Stimulated activated CD4-positive, alpha-beta T cell treated with anti-CD3 and anti-CD28 coated beads, Interleukin-2, amount 100 ng/mL, for 48 hours (primary cell): ENCODE measurements around the gene TMEM117.
"Not testable (repeated sequence)": the region's sequence is repeated elsewhere in the genome, so short reads cannot be mapped to it uniquely, and the experiment has no call there.

Experiments used
- DNase-seq, 2 donors: peaks; one replicate each; pipeline ENCODE4 v3.0.0-alpha.2; 2020

The TMEM117 gene

GRCh38 chr12:44240186-44240585, 404.3 kb downstream of the TMEM117 start:
- DNase-seq, result no peak

- no peak for DNase-seq
These were observed 410.1 kb downstream of the TMEM117 start for GRCh38 chr12:44245932-44246331.

- DNase-seq, result no peak
These were observed 410.7 kb downstream of the TMEM117 start for GRCh38 chr12:44246482-44247105.

GRCh38 chr12:44247588-44247987, 411.7 kb downstream of the TMEM117 start:
- no peak for DNase-seq

GRCh38 chr12:44248436-44248835, 412.6 kb downstream of the TMEM117 start:
- no peak for DNase-seq

- DNase-seq, result not testable (repeated sequence)
These were observed 414.6 kb downstream of the TMEM117 start for GRCh38 chr12:44250440-44250839.

- DNase-seq, result no peak
These were observed 417.5 kb downstream of the TMEM117 start for GRCh38 chr12:44253338-44253856.

GRCh38 chr12:44258246-44258645, 422.4 kb downstream of the TMEM117 start:
- DNase-seq, result no peak

GRCh38 chr12:44259890-44260289, 424.0 kb downstream of the TMEM117 start:
- no peak for DNase-seq

- DNase-seq, result no peak
These were observed 424.7 kb downstream of the TMEM117 start for GRCh38 chr12:44260581-44260980.

- no peak for DNase-seq
These were observed 449.6 kb downstream of the TMEM117 start for GRCh38 chr12:44285321-44285960.

- no peak for DNase-seq
These were observed 450.5 kb downstream of the TMEM117 start for GRCh38 chr12:44286336-44286735.

- DNase-seq, result no peak
These were observed 451.1 kb downstream of the TMEM117 start for GRCh38 chr12:44286821-44287505.

GRCh38 chr12:44287545-44287944, 451.7 kb downstream of the TMEM117 start:
- no peak for DNase-seq

GRCh38 chr12:44294649-44295048, 458.8 kb downstream of the TMEM117 start:
- DNase-seq, result no peak

- DNase-seq, result no peak
These were observed 460.2 kb downstream of the TMEM117 start for GRCh38 chr12:44295958-44296623.

GRCh38 chr12:44296624-44297197, 460.8 kb downstream of the TMEM117 start:
- no peak for DNase-seq

- DNase-seq, result no peak
These were observed 463.6 kb downstream of the TMEM117 start for GRCh38 chr12:44299524-44299923.

- no peak for DNase-seq
These were observed 471.8 kb downstream of the TMEM117 start for GRCh38 chr12:44307506-44308168.

- no peak for DNase-seq
These were observed 477.3 kb downstream of the TMEM117 start for GRCh38 chr12:44313188-44313587.

GRCh38 chr12:44314007-44314500, 478.2 kb downstream of the TMEM117 start:
- DNase-seq, result no peak

- no peak for DNase-seq
These were observed 481.8 kb downstream of the TMEM117 start for GRCh38 chr12:44317651-44318126.
